ENCODE data around the gene HMGCLL1.

HMGCLL1 gene

DNA sequence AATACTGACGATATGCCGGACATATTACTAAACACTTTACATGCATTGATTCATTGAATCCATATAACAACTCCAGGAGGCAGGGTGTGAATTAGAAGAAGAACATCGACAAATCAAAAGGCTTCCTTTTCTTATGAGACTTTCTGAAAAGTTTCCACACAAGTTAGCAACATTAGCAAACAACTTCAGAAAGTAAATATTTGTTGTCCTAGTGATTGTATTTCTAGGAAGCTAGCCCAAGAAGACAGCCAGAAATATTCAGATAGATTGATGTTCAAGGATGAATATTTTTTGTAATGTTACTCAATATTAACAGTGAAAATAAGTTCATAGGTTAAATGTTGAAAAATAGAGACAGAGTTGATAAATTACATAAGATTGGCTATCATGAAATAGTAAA lies 131.1 kb downstream of the HMGCLL1 start:
- FAIRE-seq (no peak), DNase-seq (ENCODE audit: insufficient read length, low spot score) (no peak)
- TF ChIP-seq POLR2A (IDR thresholded peaks at IDR 0.05; ENCODE audit: low read depth, low read length), result no peak

DNA sequence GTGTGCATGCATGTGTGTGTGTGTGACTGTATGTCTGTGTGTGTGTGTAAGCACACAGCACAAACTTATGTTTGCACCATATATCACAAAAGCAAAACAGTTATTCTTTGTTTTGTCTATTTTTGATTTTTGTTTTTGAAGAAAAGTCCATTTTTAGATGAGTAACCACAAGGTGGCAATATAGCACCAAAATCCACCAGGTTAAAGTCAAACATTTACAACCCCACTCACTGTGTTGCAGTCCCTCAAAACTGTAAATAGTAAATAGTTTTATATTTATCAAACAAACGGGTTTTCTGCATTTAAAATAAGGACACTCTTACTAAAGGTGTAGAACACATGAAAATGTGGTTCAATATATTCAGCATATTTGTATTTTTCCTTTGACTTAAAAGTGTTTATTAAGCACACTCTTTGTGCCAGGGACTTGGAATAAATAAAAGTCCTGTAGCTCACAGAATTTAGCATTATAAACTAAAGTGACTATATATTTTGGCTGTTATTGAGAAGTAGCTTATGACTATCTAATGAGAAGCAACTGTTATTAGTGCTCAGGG lies 133.3 kb downstream of the HMGCLL1 start:
- FAIRE-seq, result peak; percentile 90
- no peak for TF ChIP-seq POLR2A (IDR thresholded peaks at IDR 0.05; ENCODE audit: low read depth, low read length)
- no peak for DNase-seq (ENCODE audit: insufficient read length, low spot score)

DNA sequence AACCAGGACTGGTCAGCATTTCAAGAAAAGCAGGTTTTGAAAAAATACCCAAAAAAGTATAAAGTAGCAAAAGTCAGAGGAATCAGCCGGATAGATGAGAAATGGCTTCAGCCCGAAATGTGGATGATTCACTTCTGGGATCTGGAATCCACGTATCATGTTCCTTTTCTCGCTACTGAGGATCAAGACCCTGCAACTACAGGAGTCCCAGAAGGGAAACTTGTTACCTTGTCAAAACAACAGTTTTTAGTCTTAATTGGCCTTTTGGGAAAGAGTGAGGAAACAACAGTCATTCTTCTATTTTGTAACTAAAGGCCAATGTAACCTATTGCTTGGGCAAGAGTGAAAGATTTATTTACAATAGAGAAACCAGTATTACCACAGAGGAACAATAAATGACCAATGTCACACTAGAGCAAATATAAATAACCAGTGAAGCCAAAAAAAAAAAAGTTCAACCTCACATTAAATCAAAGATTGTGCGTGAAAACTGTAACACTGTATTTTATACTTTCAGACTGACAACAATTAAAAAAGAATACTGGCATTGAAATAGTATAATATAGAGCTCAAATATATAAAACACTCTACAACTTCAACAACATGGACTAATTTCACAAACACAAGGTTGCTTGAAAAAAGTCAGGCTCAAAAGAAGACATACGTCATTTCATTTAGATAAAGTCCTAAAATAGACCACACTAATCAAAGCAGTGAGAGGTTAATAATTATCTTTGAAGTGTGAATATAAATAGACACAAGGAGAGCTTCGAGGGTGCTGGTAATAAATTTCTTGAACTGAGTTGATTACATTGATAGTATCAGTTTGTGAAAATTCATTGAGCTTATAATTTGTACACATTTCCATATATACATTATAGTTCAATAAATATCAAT lies 135.5 kb downstream of the HMGCLL1 start:
- DNase-seq (ENCODE audit: insufficient read length, low spot score) (no peak), FAIRE-seq (no peak)
- no peak for TF ChIP-seq POLR2A (IDR thresholded peaks at IDR 0.05; ENCODE audit: low read depth, low read length)

DNA sequence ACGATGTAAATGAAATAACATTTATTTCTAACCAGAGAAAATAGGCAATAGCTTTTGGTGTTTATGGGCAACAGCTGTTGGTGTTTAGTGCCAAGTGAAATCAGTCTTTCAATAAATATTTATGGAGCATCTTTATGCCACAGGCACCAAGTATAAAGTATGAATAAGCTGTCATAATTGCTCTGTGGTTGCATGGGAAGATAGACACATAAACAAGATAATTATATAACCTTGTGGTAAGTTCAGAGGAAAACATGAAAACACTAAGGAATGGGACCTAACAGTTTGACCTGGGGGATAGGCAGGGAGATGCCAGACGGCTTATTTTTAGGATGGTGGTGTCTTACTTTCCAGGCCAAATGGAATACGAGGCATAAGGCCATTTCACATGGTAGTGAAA lies 140.8 kb downstream of the HMGCLL1 start:
- no peak for DNase-seq (ENCODE audit: insufficient read length, low spot score)
- FAIRE-seq, result no peak
- TF ChIP-seq POLR2A (IDR thresholded peaks at IDR 0.05; ENCODE audit: low read depth, low read length), result no peak

DNA sequence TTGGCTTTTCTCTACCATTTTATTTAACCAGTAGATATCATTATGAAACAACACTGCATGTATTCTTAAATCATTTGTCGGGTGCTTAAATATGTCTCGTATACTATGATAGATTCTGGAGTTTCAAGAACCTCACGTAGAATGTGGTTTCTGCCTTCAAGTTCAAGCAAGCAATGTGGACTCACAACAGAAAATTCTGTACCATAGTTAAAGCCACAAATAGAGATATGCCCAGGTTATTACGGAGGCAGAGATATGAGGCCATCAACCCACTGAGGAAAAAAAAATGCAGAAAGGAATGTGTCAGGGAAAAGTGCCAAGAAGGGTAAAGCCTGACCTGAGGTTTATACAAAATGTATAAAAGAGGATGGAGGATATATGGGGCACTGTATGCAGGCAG lies 141.9 kb downstream of the HMGCLL1 start:
- no peak for TF ChIP-seq POLR2A (IDR thresholded peaks at IDR 0.05; ENCODE audit: low read depth, low read length)
- DNase-seq (ENCODE audit: insufficient read length, low spot score) (no peak), FAIRE-seq (no peak)

DNA sequence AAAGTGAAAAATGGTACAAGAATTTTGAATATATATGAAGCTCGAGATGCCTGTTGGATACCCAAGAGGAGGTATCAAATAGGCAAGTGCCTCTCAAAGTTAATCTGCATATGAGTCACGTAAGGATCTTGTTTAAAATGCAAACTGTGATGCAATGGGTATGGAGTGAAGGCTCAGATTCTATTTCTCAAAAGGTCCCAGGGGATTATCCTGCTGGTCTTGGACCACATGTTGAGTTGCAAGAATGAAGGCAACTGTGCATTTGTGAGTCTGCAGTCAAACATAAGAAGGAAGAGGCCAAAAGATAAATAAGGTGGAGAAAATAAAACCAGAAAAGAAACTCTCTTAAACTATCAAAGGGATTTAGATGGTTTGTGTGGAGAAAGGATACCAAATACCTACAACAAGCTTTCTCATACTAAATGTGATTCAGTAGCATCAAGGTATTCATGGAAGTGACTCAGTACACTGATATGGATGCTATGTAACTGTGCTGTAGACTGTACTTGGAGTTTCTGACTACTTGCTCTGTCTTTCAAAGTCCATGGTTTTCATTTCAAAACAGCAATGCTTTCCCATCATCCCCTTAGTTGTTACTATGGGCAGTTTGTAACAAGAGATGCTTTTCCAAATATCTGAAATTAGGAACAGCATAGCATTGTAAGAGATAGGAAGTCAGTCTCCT lies 145.4 kb downstream of the HMGCLL1 start:
- no peak for TF ChIP-seq POLR2A (IDR thresholded peaks at IDR 0.05; ENCODE audit: low read depth, low read length)
- DNase-seq (ENCODE audit: insufficient read length, low spot score) (no peak), FAIRE-seq (no peak)

DNA sequence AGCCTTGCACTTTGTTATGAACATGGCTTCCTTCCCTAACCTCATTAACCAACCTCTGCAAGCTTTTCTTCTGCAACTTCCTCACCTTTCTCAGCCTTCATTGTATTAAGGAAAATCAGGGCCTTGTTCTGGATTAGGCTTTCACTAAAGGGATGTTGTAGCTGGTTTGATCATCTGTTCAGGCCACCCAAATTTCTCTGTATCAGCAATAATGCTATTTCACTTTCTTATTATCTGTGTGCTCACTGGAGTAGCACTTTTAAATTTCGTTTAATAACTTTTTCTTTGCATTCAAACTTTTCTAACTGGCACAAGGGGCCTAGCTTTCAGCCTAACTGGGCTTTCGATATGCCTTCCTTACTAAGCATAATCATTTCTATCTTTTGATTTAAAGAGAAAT lies 155.1 kb downstream of the HMGCLL1 start:
- DNase-seq (ENCODE audit: insufficient read length, low spot score) (no peak), FAIRE-seq (no peak)
- TF ChIP-seq POLR2A (IDR thresholded peaks at IDR 0.05; ENCODE audit: low read depth, low read length), result no peak

DNA sequence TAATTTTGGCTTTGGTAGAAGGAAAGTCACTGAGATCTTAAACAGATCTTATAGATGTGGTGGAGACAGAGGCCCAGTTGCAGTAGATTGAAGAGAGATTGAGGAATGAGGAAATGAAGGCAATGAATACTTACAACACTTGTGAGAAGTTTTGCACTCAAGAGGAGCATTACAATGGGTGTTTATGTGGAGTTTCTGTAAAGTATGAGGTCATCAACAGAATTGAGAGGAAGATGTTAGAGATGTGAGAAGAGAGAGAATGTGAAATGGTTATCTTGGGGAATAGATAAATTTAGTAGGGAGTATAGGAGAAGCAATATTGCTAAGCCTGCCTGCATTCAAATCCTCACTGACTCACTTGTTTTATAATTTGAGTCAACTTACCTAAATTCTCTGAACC lies 168.3 kb downstream of the HMGCLL1 start:
- DNase-seq (ENCODE audit: insufficient read length, low spot score) (no peak), FAIRE-seq (no peak)
- no peak for TF ChIP-seq POLR2A (IDR thresholded peaks at IDR 0.05; ENCODE audit: low read depth, low read length)

DNA sequence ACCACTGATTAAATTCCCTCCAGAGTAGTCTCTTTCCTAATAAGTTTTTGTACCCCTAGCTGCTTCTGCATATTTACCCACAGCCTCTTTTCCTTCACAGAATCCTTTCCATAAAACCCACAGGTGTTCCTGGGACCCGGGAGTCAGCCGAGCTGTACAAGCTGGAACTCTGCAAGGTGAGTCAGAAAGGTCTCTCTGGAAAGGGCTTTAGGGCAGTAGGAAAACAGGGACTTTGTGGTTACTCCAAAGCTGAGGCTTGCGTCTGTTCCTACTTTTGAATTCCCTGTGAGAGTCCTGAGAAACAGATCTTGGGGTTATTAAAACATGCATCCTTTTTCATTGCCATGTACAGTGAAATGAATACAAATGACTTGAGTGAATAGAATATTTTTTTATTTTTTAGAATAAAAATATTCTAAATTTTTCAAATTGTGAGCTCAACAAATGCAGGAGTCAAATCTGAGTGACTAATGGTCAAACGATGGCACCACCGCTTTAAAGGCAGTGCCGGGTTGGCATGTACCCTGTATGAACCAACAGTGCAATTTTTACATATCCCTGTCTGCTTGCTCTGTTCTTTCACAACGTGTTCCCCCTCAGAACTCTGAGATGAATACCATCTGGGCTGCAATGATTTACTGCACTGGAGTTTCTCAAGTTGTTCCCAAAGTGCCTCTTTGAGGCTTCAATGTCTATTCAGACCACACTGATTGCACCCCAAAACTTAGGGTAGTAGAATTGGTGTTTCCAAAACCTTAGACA lies 173.3 kb downstream of the HMGCLL1 start:
- no peak for DNase-seq (ENCODE audit: insufficient read length, low spot score)
- FAIRE-seq, result no peak

DNA sequence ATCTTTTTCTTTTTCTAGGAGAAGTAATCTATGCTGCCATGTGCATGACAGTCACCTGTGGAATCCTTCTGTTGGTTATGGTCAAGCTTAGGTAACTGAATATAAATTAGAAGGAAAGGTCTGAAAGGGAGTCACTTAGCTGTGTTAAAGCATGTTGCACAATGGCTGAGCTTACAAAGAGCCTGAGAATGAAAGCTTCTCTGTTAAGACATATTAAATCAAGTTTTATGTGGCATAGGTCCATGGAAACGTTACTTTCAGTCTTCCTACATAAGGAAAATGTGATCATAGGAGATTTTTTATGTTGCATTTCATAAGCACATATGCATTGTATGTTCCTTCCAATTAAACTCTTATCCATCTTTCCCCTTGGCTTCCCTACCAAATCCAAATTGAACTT lies 179.6 kb downstream of the HMGCLL1 start:
- no peak for DNase-seq (ENCODE audit: insufficient read length, low spot score)
- FAIRE-seq, result no peak
- no peak for TF ChIP-seq POLR2A (IDR thresholded peaks at IDR 0.05; ENCODE audit: low read depth, low read length)

More for the DNA sequence above, 173.3 kb downstream of the HMGCLL1 start:
- TF ChIP-seq POLR2A (IDR thresholded peaks at IDR 0.05; ENCODE audit: low read depth, low read length), result no peak

DNA sequence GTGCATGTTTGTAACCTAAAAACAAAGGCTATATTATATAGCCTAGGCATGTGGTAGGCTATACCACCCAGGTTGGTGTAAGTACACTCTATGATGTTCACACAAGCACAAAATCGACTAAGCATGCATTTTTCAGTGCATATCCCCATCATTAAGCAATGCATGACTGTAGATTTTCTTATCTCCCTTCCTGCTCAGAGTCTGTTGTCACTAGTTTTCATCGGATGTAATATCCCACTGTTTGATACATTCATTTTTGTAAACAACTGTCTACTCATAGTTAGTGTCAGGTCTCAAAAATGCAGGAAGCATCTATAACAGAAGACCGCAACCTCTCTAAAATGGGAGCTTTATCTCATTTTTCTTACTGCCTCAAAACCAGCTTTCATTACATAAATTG lies 181.0 kb downstream of the HMGCLL1 start:
- DNase-seq (ENCODE audit: insufficient read length, low spot score), result no peak
- TF ChIP-seq POLR2A (IDR thresholded peaks at IDR 0.05; ENCODE audit: low read depth, low read length), result no peak
- no peak for FAIRE-seq

DNA sequence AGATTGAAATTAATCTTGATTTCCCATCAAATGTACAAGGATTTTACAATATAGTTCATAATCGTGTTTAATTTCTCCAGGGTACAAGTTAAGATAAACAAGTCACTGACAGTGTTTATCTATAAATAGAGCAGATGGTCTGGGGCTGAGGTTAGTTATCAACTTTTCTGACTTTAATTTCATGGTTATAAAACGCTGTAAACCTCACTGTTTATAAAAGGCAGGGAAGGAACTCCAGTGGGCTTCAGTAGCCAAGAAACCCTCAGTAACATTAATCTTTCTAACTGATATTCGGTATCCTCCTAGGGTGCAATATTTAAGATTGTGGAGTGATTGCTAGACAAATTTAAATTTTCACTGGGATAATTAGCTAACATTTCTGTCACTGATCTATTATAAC lies 183.1 kb downstream of the HMGCLL1 start:
- no peak for TF ChIP-seq POLR2A (IDR thresholded peaks at IDR 0.05; ENCODE audit: low read depth, low read length)
- FAIRE-seq, result no peak

DNA sequence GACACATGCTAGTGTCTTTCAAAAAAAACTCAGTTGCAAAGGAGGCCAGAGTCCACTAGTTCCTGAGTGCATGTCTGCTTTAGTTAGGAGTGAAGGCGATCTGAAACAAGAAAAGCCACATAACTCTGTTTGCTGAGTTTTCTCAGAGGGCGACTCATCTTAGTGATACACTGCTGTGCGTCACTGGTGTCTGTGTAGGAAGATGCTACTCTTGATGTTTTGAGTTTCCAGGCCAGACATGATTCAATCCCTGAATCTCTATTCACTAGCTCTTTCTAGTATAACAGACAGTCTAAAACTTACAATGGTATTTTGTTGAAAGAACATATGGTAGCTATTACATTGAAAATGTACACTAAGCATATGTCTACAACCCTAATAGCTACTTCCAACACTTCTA lies 190.8 kb downstream of the HMGCLL1 start:
- FAIRE-seq, result no peak
- no peak for TF ChIP-seq POLR2A (IDR thresholded peaks at IDR 0.05; ENCODE audit: low read depth, low read length)
- DNase-seq (ENCODE audit: insufficient read length, low spot score), result no peak

More for the DNA sequence above, 183.1 kb downstream of the HMGCLL1 start:
- no peak for DNase-seq (ENCODE audit: insufficient read length, low spot score)
